ENCODE data around the gene RNF14.

DNA sequence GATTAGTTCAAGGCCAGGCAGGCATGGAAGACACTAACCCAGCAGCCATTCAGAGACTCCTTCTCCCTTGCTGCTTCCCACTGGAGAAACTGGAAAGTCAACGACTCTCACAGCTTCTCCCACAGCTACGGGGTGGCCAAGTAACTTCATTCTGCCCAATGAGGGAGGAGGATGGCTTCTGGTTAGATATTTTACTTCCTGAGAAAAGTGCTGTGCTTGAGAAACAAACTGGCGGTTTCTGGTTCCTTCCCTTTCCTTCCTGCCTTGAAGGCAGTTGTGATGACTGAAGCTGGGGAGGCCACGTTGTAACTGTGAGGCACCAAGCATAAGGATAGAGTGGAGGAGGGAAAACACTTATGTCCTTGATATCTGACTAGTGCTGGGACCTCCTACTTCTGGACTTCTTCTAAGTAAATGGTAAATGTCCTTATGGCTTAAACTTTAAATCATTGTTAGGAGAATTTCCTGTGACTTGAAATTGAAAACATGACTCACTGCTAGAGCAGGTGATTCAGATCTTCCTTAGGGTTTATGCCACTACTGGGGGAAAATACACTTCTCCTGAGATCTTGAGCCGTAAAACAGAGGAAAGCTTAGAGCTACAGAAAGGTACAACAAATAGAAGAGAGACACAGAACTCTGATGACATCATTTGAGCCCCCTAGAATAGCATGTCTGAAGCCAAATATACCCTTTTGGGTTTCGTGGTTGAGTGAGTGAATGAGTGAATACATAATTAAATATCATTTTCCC, 47.1 kb downstream of the RNF14 start:
- TF ChIP-seq, protein P1, sequence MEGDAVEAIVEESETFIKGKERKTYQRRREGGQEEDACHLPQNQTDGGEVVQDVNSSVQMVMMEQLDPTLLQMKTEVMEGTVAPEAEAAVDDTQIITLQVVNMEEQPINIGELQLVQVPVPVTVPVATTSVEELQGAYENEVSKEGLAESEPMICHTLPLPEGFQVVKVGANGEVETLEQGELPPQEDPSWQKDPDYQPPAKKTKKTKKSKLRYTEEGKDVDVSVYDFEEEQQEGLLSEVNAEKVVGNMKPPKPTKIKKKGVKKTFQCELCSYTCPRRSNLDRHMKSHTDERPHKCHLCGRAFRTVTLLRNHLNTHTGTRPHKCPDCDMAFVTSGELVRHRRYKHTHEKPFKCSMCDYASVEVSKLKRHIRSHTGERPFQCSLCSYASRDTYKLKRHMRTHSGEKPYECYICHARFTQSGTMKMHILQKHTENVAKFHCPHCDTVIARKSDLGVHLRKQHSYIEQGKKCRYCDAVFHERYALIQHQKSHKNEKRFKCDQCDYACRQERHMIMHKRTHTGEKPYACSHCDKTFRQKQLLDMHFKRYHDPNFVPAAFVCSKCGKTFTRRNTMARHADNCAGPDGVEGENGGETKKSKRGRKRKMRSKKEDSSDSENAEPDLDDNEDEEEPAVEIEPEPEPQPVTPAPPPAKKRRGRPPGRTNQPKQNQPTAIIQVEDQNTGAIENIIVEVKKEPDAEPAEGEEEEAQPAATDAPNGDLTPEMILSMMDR (IDR thresholded peaks at IDR 0.05): no peak
- TF ChIP-seq POLR2A (IDR thresholded peaks at IDR 0.05): no peak

Measured in esophagus squamous epithelium (tissue), 4 donors.